ENCODE measurements around the gene RAB33B. TPM values are rescaled to one million over a fixed set of nuclear protein-coding genes. Genes with fewer than 3 reads are reported as not detected.

RAB33B gene
- total and polyA plus RNA-seq, 10 of the 15 experiments (the other 5 are each of a cell fraction or from before 2014, with no cell fraction given), result 3.2 to 10.7 (median 7.5) TPM

DNA sequence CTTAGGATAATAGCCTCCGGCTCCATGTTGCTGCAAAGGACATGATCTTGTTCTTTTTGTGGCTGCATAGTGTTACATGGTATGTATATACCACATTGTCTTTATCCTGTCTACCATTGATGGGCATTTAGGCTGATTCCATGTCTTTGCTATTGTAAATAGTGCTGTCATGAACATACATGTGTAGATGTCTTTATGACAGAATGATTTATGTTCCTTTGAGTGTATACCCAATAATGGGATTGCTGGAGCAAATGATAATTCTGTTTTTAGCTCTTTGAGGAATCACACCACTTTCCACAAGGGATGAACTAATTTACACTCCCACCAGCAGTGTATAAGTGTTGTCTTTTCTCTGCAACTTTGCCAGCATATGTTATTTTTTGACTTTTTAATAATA, 4.6 kb downstream of the RAB33B start (continued):
- TF ChIP-seq, protein P1, sequence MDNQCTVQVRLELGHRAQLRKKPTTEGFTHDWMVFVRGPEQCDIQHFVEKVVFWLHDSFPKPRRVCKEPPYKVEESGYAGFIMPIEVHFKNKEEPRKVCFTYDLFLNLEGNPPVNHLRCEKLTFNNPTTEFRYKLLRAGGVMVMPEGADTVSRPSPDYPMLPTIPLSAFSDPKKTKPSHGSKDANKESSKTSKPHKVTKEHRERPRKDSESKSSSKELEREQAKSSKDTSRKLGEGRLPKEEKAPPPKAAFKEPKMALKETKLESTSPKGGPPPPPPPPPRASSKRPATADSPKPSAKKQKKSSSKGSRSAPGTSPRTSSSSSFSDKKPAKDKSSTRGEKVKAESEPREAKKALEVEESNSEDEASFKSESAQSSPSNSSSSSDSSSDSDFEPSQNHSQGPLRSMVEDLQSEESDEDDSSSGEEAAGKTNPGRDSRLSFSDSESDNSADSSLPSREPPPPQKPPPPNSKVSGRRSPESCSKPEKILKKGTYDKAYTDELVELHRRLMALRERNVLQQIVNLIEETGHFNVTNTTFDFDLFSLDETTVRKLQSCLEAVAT (IDR thresholded peaks at IDR 0.05), result no peak

DNA sequence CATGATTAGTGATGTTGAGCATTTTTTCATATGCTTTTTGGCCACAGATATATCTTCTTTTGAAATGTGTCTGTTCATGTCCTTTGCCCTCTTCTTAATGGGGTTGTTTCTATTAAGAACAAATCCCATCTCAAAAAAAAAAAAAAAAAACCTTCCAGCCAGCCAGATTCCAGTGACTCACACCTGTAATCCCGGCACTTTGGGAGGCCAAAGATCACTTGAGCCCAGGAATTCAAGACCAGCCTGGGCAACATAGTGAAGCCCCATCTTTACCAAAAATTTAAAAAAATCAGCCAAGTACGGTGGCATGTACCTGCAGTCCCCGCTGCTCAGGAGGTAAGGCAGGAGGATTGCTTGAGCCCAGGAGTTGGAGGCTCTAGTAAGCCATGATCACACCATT, 5.1 kb downstream of the RAB33B start:
- CTCF ChIA-PET, result interaction anchor here (0.8 to 1.4 kb wide), 2 partner anchors 16 to 232 kb away, joined by 4 read pairs; no protein-coding TSS in a partner anchor
- intact Hi-C loops (cut with micrococcal nuclease; ENCODE audit: unreplicated experiment) (loop anchor here (5.0 to 10.0 kb wide), 2 partner anchors 154 to 442 kb away; partner anchors contain the start of genes NAA15, NDUFC1 and NOCT), in situ Hi-C loops (cut with MboI) (no loop called here)
- WGBS (ENCODE audit: insufficient coverage, insufficient replicate concordance, low lambda C conversion rate, missing lambda C conversion rate), result 81% methylated on average over 3 of the region's 3 CpGs
- Histone ChIP-seq H3K27me3 (replicated peaks in 1 of 2; ENCODE audit: control insufficient read depth in 2 of 2, insufficient read depth in 2 of 2, low read length in 1 of 2) (no peaks in the 10 kb centered on the region), H3K79me2 (ENCODE audit: control insufficient read depth, insufficient read depth, low read length) (peaks cover 54% of the 10 kb centered on the region), H2AFZ (ENCODE audit: control insufficient read depth, low read depth, low read length) (no peak overlapping the region), H3K4me3 (no peak overlapping the region), H3K4me1 (ENCODE audit: control insufficient read depth, insufficient read depth, low read length) (peaks cover 6% of the 10 kb centered on the region; the same call in 1 of the 2 replicates), H3K4me2 (ENCODE audit: control insufficient read depth, insufficient read depth) (no peak overlapping the region), H3K9ac (ENCODE audit: control insufficient read depth, insufficient read depth, low read length) (no peak overlapping the region), H4K20me1 (ENCODE audit: control insufficient read depth, insufficient read depth) (no peaks in the 10 kb centered on the region), H3K36me3 (ENCODE audit: control insufficient read depth in 2 of 2, insufficient read depth in 2 of 2, low read length in 1 of 2) (0 out of 4 replicates have a peak, but pooled peaks cover 0 to 3% of the 10 kb centered on the region in 2 experiments), H3K27ac (ENCODE audit: control insufficient read depth, insufficient read depth) (no peak overlapping the region), H3K9me3 (replicated peaks; ENCODE audit: control insufficient read depth, insufficient read depth, low read length) (no peaks in the 10 kb centered on the region; the same call in 2 of the 3 replicates)
- SMC1A ChIA-PET (ENCODE audit: uncharacterized antibody, unreplicated experiment), result no interaction called here
- ATAC-seq (no peak), DNase-seq (ENCODE audit: low read depth, low spot score) (no peak), FAIRE-seq (no peak)
- BruUV-seq (replicated peaks), result no TSS peak
- RAD21 ChIA-PET (ENCODE audit: unreplicated experiment), result no interaction called here
- POLR2A ChIA-PET, result no interaction called here
- no peak for TF ChIP-seq SRF (IDR thresholded peaks at IDR 0.05; ENCODE audit: low read depth in 2 of 2, low read length in 2 of 2)
- no peak for TF ChIP-seq SMARCA5 (IDR thresholded peaks at IDR 0.05)
- TF ChIP-seq, protein P2, sequence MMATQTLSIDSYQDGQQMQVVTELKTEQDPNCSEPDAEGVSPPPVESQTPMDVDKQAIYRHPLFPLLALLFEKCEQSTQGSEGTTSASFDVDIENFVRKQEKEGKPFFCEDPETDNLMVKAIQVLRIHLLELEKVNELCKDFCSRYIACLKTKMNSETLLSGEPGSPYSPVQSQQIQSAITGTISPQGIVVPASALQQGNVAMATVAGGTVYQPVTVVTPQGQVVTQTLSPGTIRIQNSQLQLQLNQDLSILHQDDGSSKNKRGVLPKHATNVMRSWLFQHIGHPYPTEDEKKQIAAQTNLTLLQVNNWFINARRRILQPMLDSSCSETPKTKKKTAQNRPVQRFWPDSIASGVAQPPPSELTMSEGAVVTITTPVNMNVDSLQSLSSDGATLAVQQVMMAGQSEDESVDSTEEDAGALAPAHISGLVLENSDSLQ (IDR thresholded peaks at IDR 0.05), result no peak
- TF ChIP-seq SPI1 (IDR thresholded peaks at IDR 0.05; ENCODE audit: borderline replicate concordance, insufficient read depth, low read depth, low read length), result no peak
- TF ChIP-seq POU2F2 (IDR thresholded peaks at IDR 0.05; ENCODE audit: borderline replicate concordance, low read depth, low read length), result no peak
- TF ChIP-seq, protein P3, sequence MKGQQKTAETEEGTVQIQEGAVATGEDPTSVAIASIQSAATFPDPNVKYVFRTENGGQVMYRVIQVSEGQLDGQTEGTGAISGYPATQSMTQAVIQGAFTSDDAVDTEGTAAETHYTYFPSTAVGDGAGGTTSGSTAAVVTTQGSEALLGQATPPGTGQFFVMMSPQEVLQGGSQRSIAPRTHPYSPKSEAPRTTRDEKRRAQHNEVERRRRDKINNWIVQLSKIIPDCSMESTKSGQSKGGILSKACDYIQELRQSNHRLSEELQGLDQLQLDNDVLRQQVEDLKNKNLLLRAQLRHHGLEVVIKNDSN (IDR thresholded peaks at IDR 0.05; ENCODE audit: borderline replicate concordance, extremely low read length, insufficient read depth, low read depth, low read length), result no peak
- no peak for TF ChIP-seq HCFC1 (IDR thresholded peaks at IDR 0.05; ENCODE audit: low read length)
- TF ChIP-seq IKZF1 (conservative IDR thresholded peaks at IDR 0.05), result no peak
- TF ChIP-seq EP300 (IDR thresholded peaks at IDR 0.05; ENCODE audit: borderline replicate concordance in 1 of 2, control insufficient read depth in 1 of 2, low read depth in 2 of 2, low read length in 2 of 2), result no peak
- TF ChIP-seq TAF1 (IDR thresholded peaks at IDR 0.05; ENCODE audit: borderline replicate concordance, low read depth, low read length), result no peak
- no peak for TF ChIP-seq PAX8 (IDR thresholded peaks at IDR 0.05)
- TF ChIP-seq SP1 (IDR thresholded peaks at IDR 0.05; ENCODE audit: low read depth, low read length), result no peak
- TF ChIP-seq, protein P4, sequence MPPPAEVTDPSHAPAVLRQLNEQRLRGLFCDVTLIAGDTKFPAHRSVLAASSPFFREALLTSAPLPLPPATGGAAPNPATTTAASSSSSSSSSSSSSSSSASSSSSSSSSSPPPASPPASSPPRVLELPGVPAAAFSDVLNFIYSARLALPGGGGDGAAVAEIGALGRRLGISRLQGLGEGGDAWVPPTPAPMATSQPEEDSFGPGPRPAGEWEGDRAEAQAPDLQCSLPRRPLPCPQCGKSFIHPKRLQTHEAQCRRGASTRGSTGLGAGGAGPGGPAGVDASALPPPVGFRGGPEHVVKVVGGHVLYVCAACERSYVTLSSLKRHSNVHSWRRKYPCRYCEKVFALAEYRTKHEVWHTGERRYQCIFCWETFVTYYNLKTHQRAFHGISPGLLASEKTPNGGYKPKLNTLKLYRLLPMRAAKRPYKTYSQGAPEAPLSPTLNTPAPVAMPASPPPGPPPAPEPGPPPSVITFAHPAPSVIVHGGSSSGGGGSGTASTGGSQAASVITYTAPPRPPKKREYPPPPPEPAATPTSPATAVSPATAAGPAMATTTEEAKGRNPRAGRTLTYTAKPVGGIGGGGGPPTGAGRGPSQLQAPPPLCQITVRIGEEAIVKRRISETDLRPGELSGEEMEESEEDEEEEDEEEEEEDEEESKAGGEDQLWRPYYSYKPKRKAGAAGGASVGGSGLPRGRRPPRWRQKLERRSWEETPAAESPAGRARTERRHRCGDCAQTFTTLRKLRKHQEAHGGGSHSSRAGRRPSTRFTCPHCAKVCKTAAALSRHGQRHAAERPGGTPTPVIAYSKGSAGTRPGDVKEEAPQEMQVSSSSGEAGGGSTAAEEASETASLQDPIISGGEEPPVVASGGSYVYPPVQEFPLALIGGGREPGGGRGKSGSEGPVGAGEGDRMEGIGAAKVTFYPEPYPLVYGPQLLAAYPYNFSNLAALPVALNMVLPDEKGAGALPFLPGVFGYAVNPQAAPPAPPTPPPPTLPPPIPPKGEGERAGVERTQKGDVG (CRISPR knock-in tag; IDR thresholded peaks at IDR 0.05), result no peak

Measured in GM12878 (cell line).